K562 (cell line): ENCODE data around the gene NDUFB10. TPM values are rescaled to one million over a fixed set of nuclear protein-coding genes. Genes with fewer than 3 reads are reported as not detected.

Source experiments
- ATAC-seq: fragments of 200-7000 bp; cut with Tn5 transposase; 3 replicates; pipeline ENCODE4 v1.9.1; 2020; ENCODE audit warnings: moderate library complexity
- BruUV-seq: library from RNA; stranded (reverse); fragments of 400-500 nt; replicated peaks from 2 replicates; lab custom pipeline; 2021; lab: Mats Ljungman, UMichigan
- CTCF ChIA-PET: fragments of 300-600 bp; formaldehyde crosslinking; extraction: SDS; loops from one replicate; lab custom pipeline; 2021; ENCODE audit warnings: low intra/inter-chr PET ratio; lab: Yijun Ruan, JAX
- POLR2A ChIA-PET: fragments of 300-600, 350-650 bp; sonication (Branson Sonifier 250); formaldehyde crosslinking; extraction: SDS; loops from one replicate; lab custom pipeline; 2021; ENCODE audit warnings: antibody characterized with exemption, inconsistent platforms; lab: Yijun Ruan, JAX
- DNase-seq, 4 experiments: peaks; one replicate each; pipeline versions ENCODE4 v3.0.0 to v3.0.0-alpha.2; 2011 to 2018; ENCODE audit warnings: low spot score in 3 of 4, mixed read lengths in 3 of 4; ENCODE audit errors: extremely low read depth in 1 of 4
- FAIRE-seq: peaks from 2 replicates; lab custom pipeline; 2011; peaks lifted over from hg19 to GRCh38; lab: Jason Lieb, UNC
- H2AFZ ChIP-seq: 2 replicates; pipeline ENCODE4 v1.6.0; 2011; ENCODE audit warnings: low read depth, low read length, control low read depth, inconsistent platforms
- H3K27ac ChIP-seq: fragments of 200-600 bp; 3 replicates; pipeline ENCODE4 v1.8.0; 2011; ENCODE audit warnings: low read depth, mild to moderate bottlenecking, control low read depth, inconsistent platforms, low read length, moderate library complexity, mixed read lengths; ENCODE audit errors: extremely low read depth
- H3K27me3 ChIP-seq, 2 experiments: fragments of 300-600 bp in 1 of 2; 2 replicates in 1 of 2; 3 replicates in 1 of 2; pipeline versions ENCODE4 v1.6.0 to v1.8.0; 2011; ENCODE audit warnings: inconsistent platforms in 2 of 2, low read length in 2 of 2, mild to moderate bottlenecking in 1 of 2, mixed read lengths in 1 of 2, moderate library complexity in 1 of 2; ENCODE audit not compliant: control insufficient read depth in 2 of 2, insufficient read depth in 2 of 2
- H3K36me3 ChIP-seq: fragments of 300-600 bp; 3 replicates; pipeline ENCODE4 v1.8.0; 2011; ENCODE audit warnings: mild to moderate bottlenecking, low read length, inconsistent platforms; ENCODE audit not compliant: control insufficient read depth, insufficient read depth
- H3K4me1 ChIP-seq, 2 experiments: fragments of 200-600 bp in 1 of 2; replicated peaks in 1 of 2; 2 replicates in 1 of 2; 3 replicates in 1 of 2; pipeline versions ENCODE4 v1.5.1 to v1.8.0; 2011; ENCODE audit warnings: inconsistent platforms in 2 of 2, low read length in 2 of 2, mild to moderate bottlenecking in 1 of 2, mixed read lengths in 1 of 2, moderate library complexity in 1 of 2; ENCODE audit not compliant: control insufficient read depth in 2 of 2, insufficient read depth in 2 of 2
- H3K4me2 ChIP-seq: 2 replicates; pipeline ENCODE4 v1.6.1; 2011; ENCODE audit warnings: low read length, control low read depth, inconsistent platforms, mixed read lengths; ENCODE audit not compliant: insufficient read depth
- H3K4me3 ChIP-seq: fragments of 200-600 bp; sonication (generic), shearing (Covaris generic); 2 replicates; pipeline ENCODE4 v1.5.1; 2016; ENCODE audit warnings: control low read depth, inconsistent platforms
- H3K79me2 ChIP-seq: fragments of 200-600 bp; 3 replicates; pipeline ENCODE4 v1.8.0; 2011; ENCODE audit warnings: low read length, inconsistent platforms; ENCODE audit not compliant: control insufficient read depth, insufficient read depth
- H3K9ac ChIP-seq, 2 experiments: 2 replicates each; pipeline versions ENCODE4 v1.6.0 to v1.6.1; 2011; ENCODE audit warnings: low read depth in 2 of 2, low read length in 2 of 2, control low read depth in 1 of 2, inconsistent platforms in 1 of 2, mild to moderate bottlenecking in 1 of 2, mixed read lengths in 1 of 2; ENCODE audit not compliant: insufficient read depth in 1 of 2
- H3K9me1 ChIP-seq: one replicate; pipeline ENCODE4 v1.6.0; 2011; ENCODE audit warnings: inconsistent platforms, mild to moderate bottlenecking, low read length, moderate library complexity; ENCODE audit not compliant: control insufficient read depth, insufficient read depth
- H3K9me3 ChIP-seq: replicated peaks from 2 replicates; pipeline ENCODE4 v1.5.1; 2011; ENCODE audit warnings: low read depth, low read length, inconsistent platforms; ENCODE audit not compliant: control insufficient read depth, insufficient read depth
- H4K20me1 ChIP-seq: replicated peaks from 2 replicates; pipeline ENCODE4 v1.6.1; 2011; ENCODE audit warnings: low read length, inconsistent platforms, mixed read lengths; ENCODE audit not compliant: control insufficient read depth, insufficient read depth
- CEBPB ChIP-seq: fragments of 450-650 bp; IDR thresholded peaks from 2 replicates; pipeline ENCODE4 v1.6.1; 2016; ENCODE audit warnings: missing genetic modification characterization, missing compliant biosample characterization
- CXXC5 ChIP-seq: fragments of 250-450 bp; sonication (Bioruptor Pico); IDR thresholded peaks from 2 replicates; pipeline ENCODE4 v1.8.0; 2022; ENCODE audit warnings: inconsistent platforms, mild to moderate bottlenecking, moderate library complexity
- HDAC8 ChIP-seq: fragments of 450-650 bp; IDR thresholded peaks from 2 replicates; pipeline ENCODE4 v1.6.1; 2016; ENCODE audit warnings: mild to moderate bottlenecking, missing genetic modification characterization, moderate library complexity, missing compliant biosample characterization
- MEF2D ChIP-seq: conservative IDR thresholded peaks from 2 replicates; pipeline ENCODE4 v1.6.1; 2016; ENCODE audit warnings: low read depth, missing genetic modification characterization, missing compliant biosample characterization
- NR2C1 ChIP-seq, 2 experiments: fragments of 450-650 bp; IDR thresholded peaks; 2 replicates each; pipeline ENCODE4 v1.6.1; 2017; ENCODE audit warnings: mild to moderate bottlenecking in 2 of 2, antibody characterized with exemption in 1 of 2, inconsistent platforms in 1 of 2, missing compliant biosample characterization in 1 of 2, missing genetic modification characterization in 1 of 2
- NR4A1 ChIP-seq, 2 experiments: fragments of 250-450 bp in 1 of 2; fragments of 450-650 bp in 1 of 2; sonication (Bioruptor Pico) in 1 of 2; IDR thresholded peaks; 2 replicates each; pipeline versions ENCODE4 v1.4.0 to v1.6.1; 2016 to 2020; ENCODE audit warnings: mild to moderate bottlenecking in 2 of 2, missing compliant biosample characterization in 1 of 2, missing genetic modification characterization in 1 of 2, moderate library complexity in 1 of 2
- PHF21A ChIP-seq: fragments of 450-650 bp; IDR thresholded peaks from 2 replicates; pipeline ENCODE4 v1.6.1; 2017; ENCODE audit warnings: low read depth, borderline replicate concordance
- POLR2H ChIP-seq: IDR thresholded peaks from 2 replicates; pipeline ENCODE4 v1.6.1; 2016; ENCODE audit warnings: missing genetic modification characterization, low read depth, mild to moderate bottlenecking, control low read depth, missing compliant biosample characterization, moderate library complexity
- SETDB1 ChIP-seq: IDR thresholded peaks from one replicate; pipeline ENCODE4 v1.6.1; 2012; ENCODE audit warnings: low read length, control low read depth, inconsistent platforms
- SMAD2 ChIP-seq: fragments of 150-350 bp; IDR thresholded peaks from 2 replicates; pipeline ENCODE4 v1.6.1; 2014; ENCODE audit warnings: low read depth, mild to moderate bottlenecking, low read length
- SMAD4 ChIP-seq: fragments of 250-450 bp; sonication (Bioruptor Pico); conservative IDR thresholded peaks from 2 replicates; pipeline ENCODE4 v1.8.0; 2021; ENCODE audit warnings: inconsistent platforms, mild to moderate bottlenecking, moderate library complexity
- XRCC3 ChIP-seq: fragments of 450-650 bp; IDR thresholded peaks from 2 replicates; pipeline ENCODE4 v1.6.1; 2017; ENCODE audit warnings: mild to moderate bottlenecking, moderate library complexity
- ZBTB17 ChIP-seq: fragments of 450-650 bp; formaldehyde crosslinking; IDR thresholded peaks from 2 replicates; pipeline ENCODE4 v1.4.0; 2020; ENCODE audit warnings: mild to moderate bottlenecking
- ZNF395 ChIP-seq: fragments of 200-800 bp; sonication (Bioruptor generic); IDR thresholded peaks from 2 replicates; pipeline ENCODE4 v1.6.1; 2017; ENCODE audit warnings: missing genetic modification characterization, missing compliant biosample characterization
- ZNF507 ChIP-seq: conservative IDR thresholded peaks from 2 replicates; pipeline ENCODE4 v1.6.1; 2017; ENCODE audit warnings: missing genetic modification characterization, missing compliant biosample characterization
- WGBS: fragments of 100-300 bp; shearing (Covaris generic); methylation state at CpG from one replicate; pipeline ENCODE4 v1.1.6; 2016; ENCODE audit warnings: low coverage, mixed read lengths; ENCODE audit not compliant: insufficient coverage; ENCODE audit errors: missing lambda C conversion rate; 5-methylcytosine and 5-hydroxymethylcytosine counted together
- in situ Hi-C: fragments of 300-500 bp; cut with MboI; formaldehyde crosslinking; loops from 4 replicates; pipeline ENCODE4 v1.15.0; 2018; ENCODE audit warnings: inconsistent platforms, mixed read lengths
- intact Hi-C: fragments of 100-400 bp; cut with micrococcal nuclease; formaldehyde crosslinking; loops from 2 replicates; pipeline ENCODE4 v1.14.2; 2022
- polyA plus RNA-seq, 8 experiments: library from polyadenylated mRNA; depleted of rRNA in 4 of 8; stranded (reverse) in 5 of 8; unstranded in 3 of 8; fragments of >200 nt; fragmentation: Nextera tagmentation in 2 of 8; fragmentation: Illumina TruSeq in 1 of 8; extraction: Ambion mirVana in 2 of 8; extraction: Trizol in 1 of 8; gene quantifications; 2 replicates each; pipeline versions ENCODE4 v1.2.1 to v1.2.3, GENCODE V29; 2011 to 2014; ENCODE audit warnings: inconsistent platforms in 1 of 8, missing spikeins in 1 of 8
- total RNA-seq, 7 experiments: library from RNA; depleted of rRNA in 6 of 7; stranded (reverse); fragments of >200 nt in 6 of 7; fragmentation: Illumina TruSeq in 2 of 7; extraction: Trizol in 2 of 7; gene quantifications; 2 replicates each; pipeline versions ENCODE4 v1.2.1 to v1.2.3, GENCODE V29; 2011 to 2021; ENCODE audit warnings: low replicate concordance in 1 of 7
- TF ChIP-seq, protein P1 (sequence below): fragments of 450-650 bp; IDR thresholded peaks from 2 replicates; pipeline ENCODE4 v1.6.1; 2016; ENCODE audit warnings: missing biosample characterization, missing genetic modification characterization
- TF ChIP-seq, protein P2 (sequence below): conservative IDR thresholded peaks from 2 replicates; pipeline ENCODE4 v1.6.1; 2011; ENCODE audit warnings: low read depth, mild to moderate bottlenecking, low read length; ENCODE audit not compliant: control insufficient read depth

Gene NDUFB10
- total and polyA plus RNA-seq, 9 of the 15 experiments (the other 6 are each of a cell fraction or from before 2014, with no cell fraction given) = 69.3 to 527 (median 161) TPM

- Histone ChIP-seq H3K27me3 (no peaks in the 10 kb centered on the region), H3K4me2 (peak overlapping the region; percentile 87), H2AFZ (no peak overlapping the region), H3K9me1 (no peaks in the 10 kb centered on the region), H4K20me1 (no peaks in the 10 kb centered on the region; the same call in 1 of the 2 replicates), H3K4me1 (peaks cover 29 to 59% of the 10 kb centered on the region in 2 experiments), H3K79me2 (peaks cover 31% of the 10 kb centered on the region), H3K4me3 (peak overlapping the region; percentile 64), H3K9ac (peak overlapping the region; percentile 80 to 96), H3K27ac (peak overlapping the region; percentile 94; the same call in 2 of the 3 replicates), H3K9me3 (no peaks in the 10 kb centered on the region), H3K36me3 (peaks cover 37% of the 10 kb centered on the region; the same call in 2 of the 3 replicates)
- BruUV-seq = TSS peak; percentile 57
- in situ Hi-C loops (no loop called here), intact Hi-C loops (loop anchor here (2.0 kb wide), 1 partner anchor 15 kb away; the partner anchor contains the start of gene ZNF598)
- DNase-seq = peak in 1 of 4 experiments; percentile 45
- CTCF ChIA-PET = no interaction called here
- POLR2A ChIA-PET = interaction anchor here (0.6 to 5.5 kb wide), 8 partner anchors 11 to 161 kb away, joined by 3 to 50 read pairs (median 4); partner anchors contain the start of genes RNF151, RPS2 and TRAF7
- ATAC-seq = peak; percentile 5
- FAIRE-seq = no peak
- WGBS = 10% methylated on average over 2 of the region's 2 CpGs
- TF ChIP-seq, protein P1, sequence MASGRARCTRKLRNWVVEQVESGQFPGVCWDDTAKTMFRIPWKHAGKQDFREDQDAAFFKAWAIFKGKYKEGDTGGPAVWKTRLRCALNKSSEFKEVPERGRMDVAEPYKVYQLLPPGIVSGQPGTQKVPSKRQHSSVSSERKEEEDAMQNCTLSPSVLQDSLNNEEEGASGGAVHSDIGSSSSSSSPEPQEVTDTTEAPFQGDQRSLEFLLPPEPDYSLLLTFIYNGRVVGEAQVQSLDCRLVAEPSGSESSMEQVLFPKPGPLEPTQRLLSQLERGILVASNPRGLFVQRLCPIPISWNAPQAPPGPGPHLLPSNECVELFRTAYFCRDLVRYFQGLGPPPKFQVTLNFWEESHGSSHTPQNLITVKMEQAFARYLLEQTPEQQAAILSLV = 0 out of 2 replicates have a peak, but pooled peaks have one; percentile 50
- TF ChIP-seq ZNF395 (CRISPR knock-in tag) (peak; percentile 58; the same call in 1 of the 2 replicates), SMAD4 (CRISPR knock-in tag) (peak; percentile 78), XRCC3 (no peak), SETDB1 (no peak), POLR2H (tag) (no peak), HDAC8 (tag) (peak; percentile 82), ZBTB17 (CRISPR knock-in tag) (peak; percentile 64; the same call in 1 of the 2 replicates), SMAD2 (no peak), ZNF507 (tag) (no peak), NR4A1 (CRISPR knock-in tag; IDR thresholded peaks at IDR 0.05) (no peak), NR4A1 (tag; IDR thresholded peaks at IDR 0.05) (peak; percentile 87), MEF2D (tag) (peak; percentile 75; the same call in 1 of the 2 replicates), CEBPB (tag) (peak; percentile 53), CXXC5 (CRISPR knock-in tag) (peak; percentile 41; the same call in 1 of the 2 replicates), PHF21A (no peak), NR2C1 (IDR thresholded peaks at IDR 0.05) (no peak), NR2C1 (tag; IDR thresholded peaks at IDR 0.05) (0 out of 2 replicates have a peak, but pooled peaks have one; percentile 52)
- TF ChIP-seq, protein P2, sequence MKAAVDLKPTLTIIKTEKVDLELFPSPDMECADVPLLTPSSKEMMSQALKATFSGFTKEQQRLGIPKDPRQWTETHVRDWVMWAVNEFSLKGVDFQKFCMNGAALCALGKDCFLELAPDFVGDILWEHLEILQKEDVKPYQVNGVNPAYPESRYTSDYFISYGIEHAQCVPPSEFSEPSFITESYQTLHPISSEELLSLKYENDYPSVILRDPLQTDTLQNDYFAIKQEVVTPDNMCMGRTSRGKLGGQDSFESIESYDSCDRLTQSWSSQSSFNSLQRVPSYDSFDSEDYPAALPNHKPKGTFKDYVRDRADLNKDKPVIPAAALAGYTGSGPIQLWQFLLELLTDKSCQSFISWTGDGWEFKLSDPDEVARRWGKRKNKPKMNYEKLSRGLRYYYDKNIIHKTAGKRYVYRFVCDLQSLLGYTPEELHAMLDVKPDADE = no peak
These were observed 34.4 kb downstream of the NDUFB10 start for GRCh38 chr16:1993731-1994131.
